HepG2 (cell line): ENCODE data around the gene PRCP. TPM values are rescaled to one million over a fixed set of nuclear protein-coding genes. Genes with fewer than 3 reads are reported as not detected.

ENCODE experiments used
- ATAC-seq: fragments of 200-7000 bp; cut with Tn5 transposase; 3 replicates; pipeline ENCODE4 v1.9.1; 2020; ENCODE audit warnings: mild to moderate bottlenecking, moderate library complexity
- BruUV-seq: library from RNA; stranded (reverse); fragments of 400-500 nt; replicated peaks from 2 replicates; lab custom pipeline; 2021; lab: Mats Ljungman, UMichigan
- CTCF ChIA-PET: fragments of 300-600 bp; formaldehyde crosslinking; extraction: SDS; loops from one replicate; lab custom pipeline; 2021; ENCODE audit warnings: low total read pairs, inconsistent platforms, low intra/inter-chr PET ratio; lab: Yijun Ruan, JAX
- POLR2A ChIA-PET: fragments of 350-600 bp; sonication (Branson Sonifier 250); formaldehyde crosslinking; loops from one replicate; lab custom pipeline; 2020; ENCODE audit warnings: antibody characterized with exemption, inconsistent platforms; lab: Yijun Ruan, JAX
- DNase-seq: peaks from one replicate; pipeline ENCODE4 v3.0.0-alpha.2; 2015; ENCODE audit warnings: low spot score
- FAIRE-seq: peaks from 3 replicates; lab custom pipeline; 2011; peaks lifted over from hg19 to GRCh38; lab: Jason Lieb, UNC
- H2AFZ ChIP-seq: one replicate; pipeline ENCODE4 v1.6.1; 2011; ENCODE audit warnings: low read length, inconsistent platforms
- H3K27ac ChIP-seq: fragments of 300-600 bp; 3 replicates; pipeline ENCODE4 v1.8.0; 2011; ENCODE audit warnings: mixed run types, mild to moderate bottlenecking, mixed read lengths, low read length, inconsistent platforms; ENCODE audit not compliant: insufficient read depth; ENCODE audit errors: extremely low read length
- H3K27me3 ChIP-seq, 2 experiments: fragments of 200-600 bp in 1 of 2; 2 replicates in 1 of 2; 3 replicates in 1 of 2; pipeline versions ENCODE4 v1.6.0 to v1.8.0; 2011; ENCODE audit warnings: low read length in 2 of 2, mild to moderate bottlenecking in 2 of 2, moderate library complexity in 2 of 2, inconsistent platforms in 1 of 2; ENCODE audit not compliant: insufficient read depth in 2 of 2, control insufficient read depth in 1 of 2
- H3K36me3 ChIP-seq, 2 experiments: fragments of 200-600 bp in 1 of 2; replicated peaks in 1 of 2; 2 replicates in 1 of 2; 3 replicates in 1 of 2; pipeline versions ENCODE4 v1.5.1 to v1.8.0; 2011; ENCODE audit warnings: low read length in 2 of 2, inconsistent platforms in 1 of 2; ENCODE audit not compliant: insufficient read depth in 2 of 2, control insufficient read depth in 1 of 2
- H3K4me1 ChIP-seq: 2 replicates; pipeline ENCODE4 v1.5.1; 2012; ENCODE audit warnings: low read length, inconsistent platforms; ENCODE audit not compliant: insufficient read depth
- H3K4me2 ChIP-seq: 2 replicates; pipeline ENCODE4 v1.6.0; 2011; ENCODE audit warnings: low read depth, low read length, inconsistent platforms
- H3K4me3 ChIP-seq, 3 experiments: fragments of 200-600 bp in 1 of 3; sonication (generic), shearing (Covaris generic) in 1 of 3; replicated peaks in 1 of 3; 2 replicates each; pipeline ENCODE4 v1.5.1; 2011 to 2016; ENCODE audit warnings: low read length in 3 of 3, inconsistent platforms in 2 of 3, low read depth in 2 of 3, mild to moderate bottlenecking in 2 of 3, control low read depth in 1 of 3, mixed read lengths in 1 of 3; ENCODE audit not compliant: insufficient read depth in 1 of 3
- H3K79me2 ChIP-seq: one replicate; pipeline ENCODE4 v1.6.1; 2011; ENCODE audit warnings: low read length, inconsistent platforms; ENCODE audit not compliant: insufficient read depth
- H3K9ac ChIP-seq: 2 replicates; pipeline ENCODE4 v1.6.0; 2011; ENCODE audit warnings: mild to moderate bottlenecking, low read depth, low read length, inconsistent platforms; ENCODE audit not compliant: insufficient read depth
- H3K9me3 ChIP-seq: 2 replicates; pipeline ENCODE4 v1.5.1; 2012; ENCODE audit warnings: mild to moderate bottlenecking, low read length
- H4K20me1 ChIP-seq: 2 replicates; pipeline ENCODE4 v1.6.0; 2011; ENCODE audit warnings: inconsistent platforms, mild to moderate bottlenecking, low read length, moderate library complexity; ENCODE audit not compliant: insufficient read depth
- ELF3 ChIP-seq: IDR thresholded peaks from 2 replicates; pipeline ENCODE4 v1.6.1; 2016; ENCODE audit warnings: missing genetic modification reagents, missing compliant biosample characterization
- MAFF ChIP-seq: IDR thresholded peaks from 2 replicates; pipeline ENCODE4 v1.6.1; 2011; ENCODE audit warnings: low read depth, low read length, improper control_type of control experiment
- MAFK ChIP-seq, 2 experiments: IDR thresholded peaks in 1 of 2; conservative IDR thresholded peaks in 1 of 2; 2 replicates each; pipeline ENCODE4 v1.6.1; 2011; ENCODE audit warnings: improper control_type of control experiment in 2 of 2, low read length in 2 of 2
- WGBS: methylation state at CpG from one replicate; pipeline ENCODE4 v1.1.6; 2017; ENCODE audit warnings: low lambda C conversion rate; 5-methylcytosine and 5-hydroxymethylcytosine counted together
- in situ Hi-C: cut with HindIII; loops from 2 replicates; pipeline ENCODE4 v1.10.0; 2017; ENCODE audit warnings: low pct_unique_long_range_greater_than_20kb; ENCODE audit not compliant: extremely low pct_ligation_motif_present
- intact Hi-C: fragments of 100-400 bp; cut with micrococcal nuclease; formaldehyde crosslinking; loops from one replicate; pipeline ENCODE4 v1.10.0; 2022; ENCODE audit not compliant: unreplicated experiment
- polyA plus RNA-seq, 8 experiments: library from polyadenylated mRNA; depleted of rRNA in 3 of 8; stranded (reverse) in 7 of 8; unstranded in 1 of 8; fragments of >200 nt; fragmentation: Illumina TruSeq in 4 of 8; extraction: Trizol in 4 of 8; gene quantifications; 2 replicates each; pipeline versions ENCODE4 v1.2.1 to v1.2.3, GENCODE V29; 2011 to 2016; ENCODE audit warnings: low read depth in 4 of 8, missing spikeins in 1 of 8, mixed read lengths in 1 of 8; ENCODE audit not compliant: insufficient read depth in 1 of 8
- total RNA-seq, 5 experiments: library from RNA; depleted of rRNA; stranded (reverse); fragments of >200 nt; fragmentation: Illumina TruSeq; extraction: Trizol; gene quantifications; 2 replicates each; pipeline ENCODE4 v1.2.3, GENCODE V29; 2016; ENCODE audit warnings: low read depth in 1 of 5
- TF ChIP-seq, protein P1 (sequence below): sonication (generic); formaldehyde crosslinking; IDR thresholded peaks from 2 replicates; pipeline ENCODE4 v1.5.0; 2020; ENCODE audit warnings: missing genetic modification reagents

Gene PRCP
- total and polyA plus RNA-seq, 2 of the 13 experiments (the other 11 are each of a cell fraction or from before 2014, with no cell fraction given): 84.2 to 105 TPM

DNA sequence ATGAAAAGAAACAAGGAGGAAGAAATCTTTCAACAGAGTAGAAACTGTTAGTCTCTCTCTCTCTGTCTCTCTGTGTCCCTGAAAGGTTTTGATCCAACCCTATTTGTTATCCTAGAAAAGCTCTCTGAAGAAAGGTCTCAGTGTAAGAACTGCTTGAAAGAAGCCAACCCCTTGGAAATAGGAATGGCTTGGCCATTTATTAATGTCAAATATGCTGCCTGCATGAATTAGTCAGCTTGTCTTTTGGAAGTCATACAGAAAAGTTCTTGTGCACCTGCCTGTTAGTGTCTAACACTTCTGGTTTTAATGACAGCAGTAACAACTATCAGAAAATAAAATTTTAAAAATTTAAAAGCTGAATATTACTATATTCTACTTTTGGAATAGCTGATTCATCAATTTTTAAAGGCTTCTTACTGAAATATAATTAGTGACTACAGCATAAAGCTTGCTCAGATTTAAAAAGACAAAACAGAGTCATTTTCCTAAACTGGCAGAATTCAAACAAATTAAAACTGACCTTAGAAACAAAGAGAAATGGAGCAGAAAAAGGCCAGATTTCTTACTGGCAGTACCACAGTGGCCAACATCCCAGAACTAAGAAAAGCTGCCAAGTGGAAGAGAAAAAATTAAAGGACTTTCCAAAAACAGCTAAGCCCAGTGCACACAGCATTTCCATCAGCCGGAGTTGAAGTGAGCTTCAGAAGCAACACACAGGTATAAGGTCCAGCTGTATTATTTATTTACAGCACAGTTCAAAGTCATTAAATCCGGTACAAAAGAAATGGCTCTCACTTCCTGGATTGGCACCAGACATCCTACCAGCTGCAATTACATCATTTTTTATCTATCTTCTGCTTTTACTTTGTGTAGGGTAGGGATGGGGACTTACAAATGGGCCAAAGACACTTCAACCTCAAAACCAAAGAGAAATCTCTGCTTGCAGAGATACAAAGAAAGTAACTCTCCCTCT is 76.3 kb downstream of the PRCP start:
- Histone ChIP-seq H3K79me2 (no peaks in the 10 kb centered on the region), H3K9me3 (no peaks in the 10 kb centered on the region), H3K4me1 (peaks cover 12% of the 10 kb centered on the region), H2AFZ (no peak overlapping the region), H3K27ac (no peak overlapping the region), H4K20me1 (no peaks in the 10 kb centered on the region), H3K27me3 (no peaks in the 10 kb centered on the region), H3K4me3 (no peak overlapping the region), H3K36me3 (no peaks in the 10 kb centered on the region; a peak in 1 of 5 replicates), H3K9ac (no peak overlapping the region), H3K4me2 (no peak overlapping the region)
- peak; percentile 39; the same call in 1 of the 2 replicates for TF ChIP-seq ELF3 (CRISPR knock-in tag)
- TF ChIP-seq, protein P1, sequence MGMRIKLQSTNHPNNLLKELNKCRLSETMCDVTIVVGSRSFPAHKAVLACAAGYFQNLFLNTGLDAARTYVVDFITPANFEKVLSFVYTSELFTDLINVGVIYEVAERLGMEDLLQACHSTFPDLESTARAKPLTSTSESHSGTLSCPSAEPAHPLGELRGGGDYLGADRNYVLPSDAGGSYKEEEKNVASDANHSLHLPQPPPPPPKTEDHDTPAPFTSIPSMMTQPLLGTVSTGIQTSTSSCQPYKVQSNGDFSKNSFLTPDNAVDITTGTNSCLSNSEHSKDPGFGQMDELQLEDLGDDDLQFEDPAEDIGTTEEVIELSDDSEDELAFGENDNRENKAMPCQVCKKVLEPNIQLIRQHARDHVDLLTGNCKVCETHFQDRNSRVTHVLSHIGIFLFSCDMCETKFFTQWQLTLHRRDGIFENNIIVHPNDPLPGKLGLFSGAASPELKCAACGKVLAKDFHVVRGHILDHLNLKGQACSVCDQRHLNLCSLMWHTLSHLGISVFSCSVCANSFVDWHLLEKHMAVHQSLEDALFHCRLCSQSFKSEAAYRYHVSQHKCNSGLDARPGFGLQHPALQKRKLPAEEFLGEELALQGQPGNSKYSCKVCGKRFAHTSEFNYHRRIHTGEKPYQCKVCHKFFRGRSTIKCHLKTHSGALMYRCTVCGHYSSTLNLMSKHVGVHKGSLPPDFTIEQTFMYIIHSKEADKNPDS (CRISPR knock-in tag): no peak
- TF ChIP-seq MAFF: peak; percentile 91
- peak; percentile 83 to 97 for TF ChIP-seq MAFK (conservative IDR thresholded peaks at IDR 0.05 in 1 of 2, IDR thresholded peaks at IDR 0.05 in 1 of 2; ENCODE audit: low read length in 2 of 2)
- in situ Hi-C loops: no loop called here
- FAIRE-seq: no peak
- ATAC-seq: peak; percentile 39; the same call in 1 of the 3 replicates
- POLR2A ChIA-PET: interaction anchor here (0.7 kb wide), 1 partner anchor 9 kb away, joined by 3 read pairs; no protein-coding TSS in a partner anchor
- intact Hi-C loops: no loop called here
- 48% methylated on average over 2 of the region's 2 CpGs for WGBS
- CTCF ChIA-PET: no interaction called here
- BruUV-seq: no TSS peak
- no peak for DNase-seq
